GM23338 (cell line): ENCODE results near the gene THADA. TPM values are rescaled to one million over a fixed set of nuclear protein-coding genes. Genes with fewer than 3 reads are reported as not detected.
A peak's percentile ranks its signal among the peaks of the same experiment; 100 is the strongest.

Experiments used
- ATAC-seq: fragments of 200-7000 bp; cut with Tn5 transposase; 3 replicates; pipeline ENCODE4 v1.9.1; 2020
- DNase-seq: peaks from one replicate; pipeline ENCODE4 v3.0.0-alpha.2; 2015; ENCODE audit warnings: low spot score
- H2AFZ ChIP-seq: fragments of 200-600 bp; sonication (generic); 2 replicates; pipeline ENCODE4 v1.8.0; 2016; ENCODE audit warnings: antibody characterized with exemption, mild to moderate bottlenecking, moderate library complexity
- H3F3A ChIP-seq: fragments of 200-600 bp; sonication (generic); replicated peaks from 2 replicates; pipeline ENCODE4 v1.8.0; 2017; ENCODE audit warnings: antibody characterized with exemption, mixed run types, low read depth
- H3K27ac ChIP-seq: fragments of 200-600 bp; sonication (generic); 2 replicates; pipeline ENCODE4 v1.6.1; 2016; ENCODE audit warnings: low read depth
- H3K27me3 ChIP-seq: fragments of 200-600 bp; sonication (generic); 2 replicates; pipeline ENCODE4 v1.8.0; 2016; ENCODE audit warnings: mild to moderate bottlenecking, mixed run types, moderate library complexity; ENCODE audit not compliant: insufficient read depth
- H3K36me3 ChIP-seq: fragments of 200-600 bp; sonication (generic); 2 replicates; pipeline ENCODE4 v1.8.0; 2016; ENCODE audit warnings: mild to moderate bottlenecking; ENCODE audit not compliant: insufficient read depth
- H3K4me1 ChIP-seq: fragments of 200-600 bp; sonication (generic); 2 replicates; pipeline ENCODE4 v1.8.0; 2016; ENCODE audit warnings: mild to moderate bottlenecking, moderate library complexity; ENCODE audit not compliant: insufficient read depth
- H3K4me2 ChIP-seq: fragments of 200-600 bp; sonication (generic); 2 replicates; pipeline ENCODE4 v1.7.1; 2017; ENCODE audit warnings: mixed run types
- H3K4me3 ChIP-seq: fragments of 200-600 bp; sonication (generic); 2 replicates; pipeline ENCODE4 v1.6.1; 2016; ENCODE audit warnings: mixed run types
- H3K79me2 ChIP-seq: fragments of 200-600 bp; sonication (generic); replicated peaks from 2 replicates; pipeline ENCODE4 v1.8.0; 2017; ENCODE audit warnings: mild to moderate bottlenecking; ENCODE audit not compliant: insufficient read depth
- H3K9me2 ChIP-seq: fragments of 200-600 bp; sonication (generic); 2 replicates; pipeline ENCODE4 v1.8.0; 2017; ENCODE audit not compliant: insufficient read depth
- H4K20me1 ChIP-seq: fragments of 200-600 bp; sonication (generic); replicated peaks from 2 replicates; pipeline ENCODE4 v1.8.0; 2017; ENCODE audit warnings: mild to moderate bottlenecking; ENCODE audit not compliant: insufficient read depth
- H3K27ac Mint-ChIP-seq: 2 replicates; pipeline ENCODE4 v1.8.0; 2020; ENCODE audit warnings: inconsistent platforms, mild to moderate bottlenecking, moderate library complexity, mixed read lengths
- H3K27me3 Mint-ChIP-seq: 3 replicates; pipeline ENCODE4 v1.8.0; 2022; ENCODE audit warnings: low read depth, mild to moderate bottlenecking, moderate library complexity, mixed read lengths, inconsistent platforms; ENCODE audit not compliant: insufficient read depth, poor library complexity
- H3K36me3 Mint-ChIP-seq: 3 replicates; pipeline ENCODE4 v1.8.0; 2021; ENCODE audit warnings: low read depth, mild to moderate bottlenecking, inconsistent platforms, moderate library complexity, mixed read lengths
- H3K4me1 Mint-ChIP-seq: 3 replicates; pipeline ENCODE4 v1.8.0; 2020; ENCODE audit warnings: mild to moderate bottlenecking, inconsistent platforms, mixed read lengths
- H3K4me3 Mint-ChIP-seq: 3 replicates; pipeline ENCODE4 v1.8.0; 2021; ENCODE audit warnings: moderate library complexity, mild to moderate bottlenecking, inconsistent platforms, mixed read lengths
- H3K9me3 Mint-ChIP-seq: 3 replicates; pipeline ENCODE4 v1.8.0; 2020; ENCODE audit warnings: moderate library complexity, mild to moderate bottlenecking, inconsistent platforms, mixed read lengths
- CREB1 ChIP-seq: fragments of 250-450 bp; sonication (Bioruptor Pico); IDR thresholded peaks from 2 replicates; pipeline ENCODE4 v1.5.0; 2020; ENCODE audit warnings: low read depth, mild to moderate bottlenecking, moderate library complexity
- EZH2phosphoT487 ChIP-seq: fragments of 200-600 bp; sonication (generic); IDR thresholded peaks from one replicate; pipeline ENCODE4 v1.8.1; 2018; ENCODE audit warnings: antibody characterized with exemption; ENCODE audit not compliant: unreplicated experiment
- NANOG ChIP-seq: IDR thresholded peaks from 2 replicates; pipeline ENCODE4 v1.6.1; 2016; ENCODE audit warnings: antibody characterized with exemption, borderline replicate concordance
- POLR2AphosphoS5 ChIP-seq: IDR thresholded peaks from 2 replicates; pipeline ENCODE4 v1.6.1; 2016; ENCODE audit warnings: antibody characterized with exemption, low read depth
- STAT1 ChIP-seq: IDR thresholded peaks from one replicate; pipeline ENCODE4 v1.6.1; 2016; ENCODE audit warnings: antibody characterized with exemption; ENCODE audit not compliant: unreplicated experiment
- ZNF114 ChIP-seq: fragments of 250-450 bp; sonication (Bioruptor Pico); IDR thresholded peaks from 2 replicates; pipeline ENCODE4 v1.5.0; 2020; ENCODE audit warnings: mild to moderate bottlenecking, moderate library complexity
- ZNF331 ChIP-seq: fragments of 250-450 bp; sonication (Bioruptor Pico); IDR thresholded peaks from 2 replicates; pipeline ENCODE4 v1.5.0; 2020; ENCODE audit warnings: low read depth, mild to moderate bottlenecking, moderate library complexity
- polyA plus RNA-seq: library from polyadenylated mRNA; unstranded; fragments of >200 nt; fragmentation: Nextera tagmentation; extraction: Ambion mirVana; gene quantifications from 2 replicates; pipeline ENCODE4 v1.2.1, GENCODE V29; 2016
- total RNA-seq: library from RNA; depleted of rRNA; stranded (reverse); fragments of >200 nt; shearing (Covaris generic); gene quantifications from 2 replicates; pipeline ENCODE4 v1.2.3, GENCODE V29; 2014
- TF ChIP-seq, protein P1 (sequence below): IDR thresholded peaks from 2 replicates; pipeline ENCODE4 v1.6.1; 2016; ENCODE audit warnings: antibody characterized with exemption
- TF ChIP-seq, protein P2 (sequence below): fragments of 250-450 bp; sonication (Bioruptor Pico); IDR thresholded peaks from 2 replicates; pipeline ENCODE4 v1.5.0; 2020; ENCODE audit warnings: mild to moderate bottlenecking, moderate library complexity

Gene THADA
- total and polyA plus RNA-seq, 2 experiments from 2014 or later: 17.0 to 30.7 TPM

DNA sequence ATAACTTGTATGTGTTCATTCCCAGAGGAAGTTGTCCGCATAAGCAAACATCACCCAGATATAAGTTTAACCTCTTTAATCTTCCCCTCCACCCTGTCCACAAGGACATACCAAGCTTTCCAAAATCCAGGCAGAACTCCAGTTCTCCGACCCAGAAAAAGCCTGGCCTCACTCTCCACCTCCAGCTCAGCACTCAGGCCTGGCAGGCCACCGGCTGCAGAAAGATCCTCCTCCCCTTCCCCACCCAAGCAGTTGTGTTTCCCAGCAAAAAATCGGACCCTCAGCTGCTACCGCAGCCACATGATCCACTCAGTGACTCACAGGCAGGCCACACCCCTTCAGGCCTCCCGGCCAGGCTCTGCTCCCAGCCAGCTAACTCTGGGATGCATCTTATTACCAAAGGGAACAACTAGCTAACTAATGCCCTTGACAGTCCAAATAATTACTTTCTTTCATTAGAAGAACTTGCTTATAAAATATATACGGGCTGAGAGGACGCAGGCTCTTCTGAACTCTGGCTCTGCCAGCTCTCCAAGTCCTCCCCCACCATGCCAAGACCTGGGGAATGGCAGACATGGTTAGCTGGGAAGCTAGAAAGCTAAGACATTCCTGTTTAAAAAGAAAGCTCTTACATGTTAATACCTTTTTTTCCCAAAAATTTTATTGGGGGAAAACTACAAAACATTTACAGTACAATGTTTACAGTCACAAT lies 373.9 kb downstream of the THADA start:
- Histone ChIP-seq H3K27me3 (no peaks in the 10 kb centered on the region), H3K27ac (peak overlapping the region; percentile 96), H4K20me1 (peaks cover 8% of the 10 kb centered on the region), H3K4me3 (peak overlapping the region; percentile 97), H3K9me2 (no peaks in the 10 kb centered on the region), H3F3A (peaks cover 35% of the 10 kb centered on the region), H3K79me2 (peaks cover 44% of the 10 kb centered on the region), H3K36me3 (peaks cover 15% of the 10 kb centered on the region; the same call in 1 of the 2 replicates), H2AFZ (no peak overlapping the region), H3K4me2 (peak overlapping the region; percentile 79), H3K4me1 (peaks cover 50% of the 10 kb centered on the region)
- Mint-ChIP-seq H3K9me3 (no peaks in the 10 kb centered on the region; the same call in 2 of the 3 replicates), H3K4me1 (peaks cover 56% of the 10 kb centered on the region), H3K27ac (peak overlapping the region; percentile 96), H3K27me3 (peaks cover 23% of the 10 kb centered on the region), H3K4me3 (peak overlapping the region; percentile 77), H3K36me3 (peaks cover 35% of the 10 kb centered on the region)
- TF ChIP-seq ZNF114 (no peak), CREB1 (CRISPR knock-in tag) (peak; percentile 77; the same call in 1 of the 2 replicates), STAT1 (no peak), ZNF331 (CRISPR knock-in tag) (no peak), EZH2phosphoT487 (no peak), NANOG (no peak), POLR2AphosphoS5 (peak; percentile 76)
- TF ChIP-seq, protein P1, sequence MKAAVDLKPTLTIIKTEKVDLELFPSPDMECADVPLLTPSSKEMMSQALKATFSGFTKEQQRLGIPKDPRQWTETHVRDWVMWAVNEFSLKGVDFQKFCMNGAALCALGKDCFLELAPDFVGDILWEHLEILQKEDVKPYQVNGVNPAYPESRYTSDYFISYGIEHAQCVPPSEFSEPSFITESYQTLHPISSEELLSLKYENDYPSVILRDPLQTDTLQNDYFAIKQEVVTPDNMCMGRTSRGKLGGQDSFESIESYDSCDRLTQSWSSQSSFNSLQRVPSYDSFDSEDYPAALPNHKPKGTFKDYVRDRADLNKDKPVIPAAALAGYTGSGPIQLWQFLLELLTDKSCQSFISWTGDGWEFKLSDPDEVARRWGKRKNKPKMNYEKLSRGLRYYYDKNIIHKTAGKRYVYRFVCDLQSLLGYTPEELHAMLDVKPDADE: no peak
- TF ChIP-seq, protein P2, sequence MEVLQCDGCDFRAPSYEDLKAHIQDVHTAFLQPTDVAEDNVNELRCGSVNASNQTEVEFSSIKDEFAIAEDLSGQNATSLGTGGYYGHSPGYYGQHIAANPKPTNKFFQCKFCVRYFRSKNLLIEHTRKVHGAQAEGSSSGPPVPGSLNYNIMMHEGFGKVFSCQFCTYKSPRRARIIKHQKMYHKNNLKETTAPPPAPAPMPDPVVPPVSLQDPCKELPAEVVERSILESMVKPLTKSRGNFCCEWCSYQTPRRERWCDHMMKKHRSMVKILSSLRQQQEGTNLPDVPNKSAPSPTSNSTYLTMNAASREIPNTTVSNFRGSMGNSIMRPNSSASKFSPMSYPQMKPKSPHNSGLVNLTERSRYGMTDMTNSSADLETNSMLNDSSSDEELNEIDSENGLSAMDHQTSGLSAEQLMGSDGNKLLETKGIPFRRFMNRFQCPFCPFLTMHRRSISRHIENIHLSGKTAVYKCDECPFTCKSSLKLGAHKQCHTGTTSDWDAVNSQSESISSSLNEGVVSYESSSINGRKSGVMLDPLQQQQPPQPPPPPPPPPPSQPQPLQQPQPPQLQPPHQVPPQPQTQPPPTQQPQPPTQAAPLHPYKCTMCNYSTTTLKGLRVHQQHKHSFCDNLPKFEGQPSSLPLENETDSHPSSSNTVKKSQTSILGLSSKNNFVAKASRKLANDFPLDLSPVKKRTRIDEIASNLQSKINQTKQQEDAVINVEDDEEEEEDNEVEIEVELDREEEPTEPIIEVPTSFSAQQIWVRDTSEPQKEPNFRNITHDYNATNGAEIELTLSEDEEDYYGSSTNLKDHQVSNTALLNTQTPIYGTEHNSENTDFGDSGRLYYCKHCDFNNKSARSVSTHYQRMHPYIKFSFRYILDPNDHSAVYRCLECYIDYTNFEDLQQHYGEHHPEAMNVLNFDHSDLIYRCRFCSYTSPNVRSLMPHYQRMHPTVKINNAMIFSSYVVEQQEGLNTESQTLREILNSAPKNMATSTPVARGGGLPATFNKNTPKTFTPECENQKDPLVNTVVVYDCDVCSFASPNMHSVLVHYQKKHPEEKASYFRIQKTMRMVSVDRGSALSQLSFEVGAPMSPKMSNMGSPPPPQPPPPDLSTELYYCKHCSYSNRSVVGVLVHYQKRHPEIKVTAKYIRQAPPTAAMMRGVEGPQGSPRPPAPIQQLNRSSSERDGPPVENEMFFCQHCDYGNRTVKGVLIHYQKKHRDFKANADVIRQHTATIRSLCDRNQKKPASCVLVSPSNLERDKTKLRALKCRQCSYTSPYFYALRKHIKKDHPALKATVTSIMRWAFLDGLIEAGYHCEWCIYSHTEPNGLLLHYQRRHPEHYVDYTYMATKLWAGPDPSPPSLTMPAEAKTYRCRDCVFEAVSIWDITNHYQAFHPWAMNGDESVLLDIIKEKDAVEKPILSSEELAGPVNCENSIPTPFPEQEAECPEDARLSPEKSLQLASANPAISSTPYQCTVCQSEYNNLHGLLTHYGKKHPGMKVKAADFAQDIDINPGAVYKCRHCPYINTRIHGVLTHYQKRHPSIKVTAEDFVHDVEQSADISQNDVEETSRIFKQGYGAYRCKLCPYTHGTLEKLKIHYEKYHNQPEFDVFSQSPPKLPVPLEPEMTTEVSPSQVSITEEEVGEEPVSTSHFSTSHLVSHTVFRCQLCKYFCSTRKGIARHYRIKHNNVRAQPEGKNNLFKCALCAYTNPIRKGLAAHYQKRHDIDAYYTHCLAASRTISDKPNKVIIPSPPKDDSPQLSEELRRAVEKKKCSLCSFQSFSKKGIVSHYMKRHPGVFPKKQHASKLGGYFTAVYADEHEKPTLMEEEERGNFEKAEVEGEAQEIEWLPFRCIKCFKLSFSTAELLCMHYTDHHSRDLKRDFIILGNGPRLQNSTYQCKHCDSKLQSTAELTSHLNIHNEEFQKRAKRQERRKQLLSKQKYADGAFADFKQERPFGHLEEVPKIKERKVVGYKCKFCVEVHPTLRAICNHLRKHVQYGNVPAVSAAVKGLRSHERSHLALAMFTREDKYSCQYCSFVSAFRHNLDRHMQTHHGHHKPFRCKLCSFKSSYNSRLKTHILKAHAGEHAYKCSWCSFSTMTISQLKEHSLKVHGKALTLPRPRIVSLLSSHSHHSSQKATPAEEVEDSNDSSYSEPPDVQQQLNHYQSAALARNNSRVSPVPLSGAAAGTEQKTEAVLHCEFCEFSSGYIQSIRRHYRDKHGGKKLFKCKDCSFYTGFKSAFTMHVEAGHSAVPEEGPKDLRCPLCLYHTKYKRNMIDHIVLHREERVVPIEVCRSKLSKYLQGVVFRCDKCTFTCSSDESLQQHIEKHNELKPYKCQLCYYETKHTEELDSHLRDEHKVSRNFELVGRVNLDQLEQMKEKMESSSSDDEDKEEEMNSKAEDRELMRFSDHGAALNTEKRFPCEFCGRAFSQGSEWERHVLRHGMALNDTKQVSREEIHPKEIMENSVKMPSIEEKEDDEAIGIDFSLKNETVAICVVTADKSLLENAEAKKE (CRISPR knock-in tag): no peak
- DNase-seq (peak; percentile 94), ATAC-seq (peak; percentile 11)
